HepG2 (cell line): ENCODE data around the gene ATP6V0A1. TPM values are rescaled to one million over a fixed set of nuclear protein-coding genes. Genes with fewer than 3 reads are reported as not detected.

Source experiments
- CENPT ChIP-seq: sonication (generic); formaldehyde crosslinking; IDR thresholded peaks from 2 replicates; pipeline ENCODE4 v1.8.0; 2022; ENCODE audit warnings: low read depth, mild to moderate bottlenecking, moderate library complexity, missing genetic modification reagents
- DPF2 ChIP-seq: sonication (generic); formaldehyde crosslinking; IDR thresholded peaks from 2 replicates; pipeline ENCODE4 v1.4.0; 2020; ENCODE audit warnings: mild to moderate bottlenecking, low read depth, missing genetic modification reagents, borderline replicate concordance
- FOXM1 ChIP-seq: sonication (generic); formaldehyde crosslinking; IDR thresholded peaks from 2 replicates; pipeline ENCODE4 v1.5.0; 2020; ENCODE audit warnings: missing genetic modification reagents
- RFX3 ChIP-seq: IDR thresholded peaks from 2 replicates; pipeline ENCODE4 v1.6.1; 2016; ENCODE audit warnings: missing biosample characterization, missing genetic modification reagents
- RNF219 ChIP-seq: sonication (generic); formaldehyde crosslinking; IDR thresholded peaks from 2 replicates; pipeline ENCODE4 v1.5.0; 2020; ENCODE audit warnings: mild to moderate bottlenecking, missing genetic modification reagents
- RXRB ChIP-seq: IDR thresholded peaks from 2 replicates; pipeline ENCODE4 v1.6.1; 2016; ENCODE audit warnings: borderline replicate concordance, missing genetic modification reagents, missing compliant biosample characterization
- STAG1 ChIP-seq: sonication (generic); formaldehyde crosslinking; IDR thresholded peaks from 2 replicates; pipeline ENCODE4 v1.4.0; 2020; ENCODE audit warnings: missing genetic modification reagents
- ZNF333 ChIP-seq: sonication (generic); formaldehyde crosslinking; IDR thresholded peaks from 2 replicates; pipeline ENCODE4 v1.4.0; 2020; ENCODE audit warnings: mild to moderate bottlenecking, missing genetic modification reagents, borderline replicate concordance
- ZNF337 ChIP-seq: sonication (generic); formaldehyde crosslinking; IDR thresholded peaks from 2 replicates; pipeline ENCODE4 v1.5.1; 2020; ENCODE audit warnings: missing genetic modification reagents, low read depth, mild to moderate bottlenecking, borderline replicate concordance
- ZNF362 ChIP-seq: sonication (generic); formaldehyde crosslinking; IDR thresholded peaks from 2 replicates; pipeline ENCODE4 v1.4.0; 2020; ENCODE audit warnings: missing genetic modification reagents, mild to moderate bottlenecking, borderline replicate concordance
- ZNF83 ChIP-seq: sonication (generic); formaldehyde crosslinking; IDR thresholded peaks from 2 replicates; pipeline ENCODE4 v1.4.0; 2020; ENCODE audit warnings: missing genetic modification reagents, mild to moderate bottlenecking, borderline replicate concordance
- polyA plus RNA-seq, 8 experiments: library from polyadenylated mRNA; depleted of rRNA in 3 of 8; stranded (reverse) in 7 of 8; unstranded in 1 of 8; fragments of >200 nt; fragmentation: Illumina TruSeq in 4 of 8; extraction: Trizol in 4 of 8; gene quantifications; 2 replicates each; pipeline versions ENCODE4 v1.2.1 to v1.2.3, GENCODE V29; 2011 to 2016; ENCODE audit warnings: low read depth in 4 of 8, missing spikeins in 1 of 8, mixed read lengths in 1 of 8; ENCODE audit not compliant: insufficient read depth in 1 of 8
- total RNA-seq, 5 experiments: library from RNA; depleted of rRNA; stranded (reverse); fragments of >200 nt; fragmentation: Illumina TruSeq; extraction: Trizol; gene quantifications; 2 replicates each; pipeline ENCODE4 v1.2.3, GENCODE V29; 2016; ENCODE audit warnings: low read depth in 1 of 5
- TF ChIP-seq, protein P1 (sequence below): sonication (generic); formaldehyde crosslinking; IDR thresholded peaks from 2 replicates; pipeline ENCODE4 v1.4.0; 2020; ENCODE audit warnings: missing genetic modification reagents, borderline replicate concordance
- TF ChIP-seq, protein P2 (sequence below), 2 experiments: sonication (generic) in 1 of 2; formaldehyde crosslinking in 1 of 2; IDR thresholded peaks; 2 replicates each; pipeline versions ENCODE4 v1.6.1 to v1.9.0; 2014 to 2022; ENCODE audit warnings: antibody characterized with exemption in 1 of 2, borderline replicate concordance in 1 of 2, inconsistent platforms in 1 of 2, low read depth in 1 of 2, missing genetic modification reagents in 1 of 2

Gene ATP6V0A1
- total and polyA plus RNA-seq, 2 of the 13 experiments (the other 11 are each of a cell fraction or from before 2014, with no cell fraction given), result 27.9 to 54.1 TPM

DNA sequence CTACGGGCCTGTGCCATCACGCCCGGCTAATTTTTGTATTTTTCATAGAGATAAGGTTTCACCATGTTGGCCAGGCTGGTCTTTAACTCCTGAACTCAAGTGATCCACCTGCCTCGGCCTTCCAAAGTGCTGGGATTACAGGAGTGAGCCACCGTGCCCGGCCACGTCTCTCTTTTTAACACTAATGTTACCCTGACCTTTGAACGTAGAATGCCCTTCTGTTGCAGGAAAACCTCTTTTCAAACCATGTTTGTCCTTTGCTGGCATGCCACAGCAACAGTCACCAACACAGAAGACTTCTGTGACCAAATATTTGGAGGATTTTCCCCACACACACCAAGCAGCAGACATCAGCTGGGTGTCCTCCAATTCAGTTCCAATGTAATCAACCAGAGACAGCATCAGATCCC, 86.2 kb downstream of the ATP6V0A1 start (continued):
- TF ChIP-seq, protein P1, sequence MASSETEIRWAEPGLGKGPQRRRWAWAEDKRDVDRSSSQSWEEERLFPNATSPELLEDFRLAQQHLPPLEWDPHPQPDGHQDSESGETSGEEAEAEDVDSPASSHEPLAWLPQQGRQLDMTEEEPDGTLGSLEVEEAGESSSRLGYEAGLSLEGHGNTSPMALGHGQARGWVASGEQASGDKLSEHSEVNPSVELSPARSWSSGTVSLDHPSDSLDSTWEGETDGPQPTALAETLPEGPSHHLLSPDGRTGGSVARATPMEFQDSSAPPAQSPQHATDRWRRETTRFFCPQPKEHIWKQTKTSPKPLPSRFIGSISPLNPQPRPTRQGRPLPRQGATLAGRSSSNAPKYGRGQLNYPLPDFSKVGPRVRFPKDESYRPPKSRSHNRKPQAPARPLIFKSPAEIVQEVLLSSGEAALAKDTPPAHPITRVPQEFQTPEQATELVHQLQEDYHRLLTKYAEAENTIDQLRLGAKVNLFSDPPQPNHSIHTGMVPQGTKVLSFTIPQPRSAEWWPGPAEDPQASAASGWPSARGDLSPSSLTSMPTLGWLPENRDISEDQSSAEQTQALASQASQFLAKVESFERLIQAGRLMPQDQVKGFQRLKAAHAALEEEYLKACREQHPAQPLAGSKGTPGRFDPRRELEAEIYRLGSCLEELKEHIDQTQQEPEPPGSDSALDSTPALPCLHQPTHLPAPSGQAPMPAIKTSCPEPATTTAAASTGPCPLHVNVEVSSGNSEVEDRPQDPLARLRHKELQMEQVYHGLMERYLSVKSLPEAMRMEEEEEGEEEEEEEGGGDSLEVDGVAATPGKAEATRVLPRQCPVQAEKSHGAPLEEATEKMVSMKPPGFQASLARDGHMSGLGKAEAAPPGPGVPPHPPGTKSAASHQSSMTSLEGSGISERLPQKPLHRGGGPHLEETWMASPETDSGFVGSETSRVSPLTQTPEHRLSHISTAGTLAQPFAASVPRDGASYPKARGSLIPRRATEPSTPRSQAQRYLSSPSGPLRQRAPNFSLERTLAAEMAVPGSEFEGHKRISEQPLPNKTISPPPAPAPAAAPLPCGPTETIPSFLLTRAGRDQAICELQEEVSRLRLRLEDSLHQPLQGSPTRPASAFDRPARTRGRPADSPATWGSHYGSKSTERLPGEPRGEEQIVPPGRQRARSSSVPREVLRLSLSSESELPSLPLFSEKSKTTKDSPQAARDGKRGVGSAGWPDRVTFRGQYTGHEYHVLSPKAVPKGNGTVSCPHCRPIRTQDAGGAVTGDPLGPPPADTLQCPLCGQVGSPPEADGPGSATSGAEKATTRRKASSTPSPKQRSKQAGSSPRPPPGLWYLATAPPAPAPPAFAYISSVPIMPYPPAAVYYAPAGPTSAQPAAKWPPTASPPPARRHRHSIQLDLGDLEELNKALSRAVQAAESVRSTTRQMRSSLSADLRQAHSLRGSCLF, result no peak
- no peak for TF ChIP-seq ZNF337 (CRISPR knock-in tag)
- peak; percentile 52; the same call in 1 of the 2 replicates for TF ChIP-seq DPF2 (CRISPR knock-in tag)
- no peak for TF ChIP-seq FOXM1
- TF ChIP-seq RNF219 (CRISPR knock-in tag), result no peak
- peak; percentile 61; the same call in 1 of the 2 replicates for TF ChIP-seq RXRB
- 0 out of 2 replicates have a peak, but pooled peaks have one; percentile 17 for TF ChIP-seq ZNF333 (CRISPR knock-in tag)
- TF ChIP-seq ZNF362 (CRISPR knock-in tag), result no peak
- TF ChIP-seq STAG1 (CRISPR knock-in tag), result no peak
- TF ChIP-seq, protein P2, sequence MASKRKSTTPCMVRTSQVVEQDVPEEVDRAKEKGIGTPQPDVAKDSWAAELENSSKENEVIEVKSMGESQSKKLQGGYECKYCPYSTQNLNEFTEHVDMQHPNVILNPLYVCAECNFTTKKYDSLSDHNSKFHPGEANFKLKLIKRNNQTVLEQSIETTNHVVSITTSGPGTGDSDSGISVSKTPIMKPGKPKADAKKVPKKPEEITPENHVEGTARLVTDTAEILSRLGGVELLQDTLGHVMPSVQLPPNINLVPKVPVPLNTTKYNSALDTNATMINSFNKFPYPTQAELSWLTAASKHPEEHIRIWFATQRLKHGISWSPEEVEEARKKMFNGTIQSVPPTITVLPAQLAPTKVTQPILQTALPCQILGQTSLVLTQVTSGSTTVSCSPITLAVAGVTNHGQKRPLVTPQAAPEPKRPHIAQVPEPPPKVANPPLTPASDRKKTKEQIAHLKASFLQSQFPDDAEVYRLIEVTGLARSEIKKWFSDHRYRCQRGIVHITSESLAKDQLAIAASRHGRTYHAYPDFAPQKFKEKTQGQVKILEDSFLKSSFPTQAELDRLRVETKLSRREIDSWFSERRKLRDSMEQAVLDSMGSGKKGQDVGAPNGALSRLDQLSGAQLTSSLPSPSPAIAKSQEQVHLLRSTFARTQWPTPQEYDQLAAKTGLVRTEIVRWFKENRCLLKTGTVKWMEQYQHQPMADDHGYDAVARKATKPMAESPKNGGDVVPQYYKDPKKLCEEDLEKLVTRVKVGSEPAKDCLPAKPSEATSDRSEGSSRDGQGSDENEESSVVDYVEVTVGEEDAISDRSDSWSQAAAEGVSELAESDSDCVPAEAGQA (IDR thresholded peaks at IDR 0.05; ENCODE audit: low read depth), result no peak
- TF ChIP-seq, protein P2 (CRISPR knock-in tag; IDR thresholded peaks at IDR 0.05; ENCODE audit: borderline replicate concordance), result no peak
- no peak for TF ChIP-seq RFX3
- no peak for TF ChIP-seq CENPT (CRISPR knock-in tag)
- TF ChIP-seq ZNF83, result no peak
